Panc1 (cell line): ENCODE data around the gene RASSF4.

Experiments
- SIN3A ChIP-seq: IDR thresholded peaks from 2 replicates; pipeline ENCODE4 v1.6.1; 2012; ENCODE audit warnings: low read depth, mild to moderate bottlenecking, low read length, moderate library complexity, borderline replicate concordance; ENCODE audit not compliant: insufficient read depth
- TF ChIP-seq, protein P1 (sequence below): fragments of 450-650 bp; IDR thresholded peaks from 2 replicates; pipeline ENCODE4 v1.5.1; 2017; ENCODE audit warnings: mild to moderate bottlenecking

DNA sequence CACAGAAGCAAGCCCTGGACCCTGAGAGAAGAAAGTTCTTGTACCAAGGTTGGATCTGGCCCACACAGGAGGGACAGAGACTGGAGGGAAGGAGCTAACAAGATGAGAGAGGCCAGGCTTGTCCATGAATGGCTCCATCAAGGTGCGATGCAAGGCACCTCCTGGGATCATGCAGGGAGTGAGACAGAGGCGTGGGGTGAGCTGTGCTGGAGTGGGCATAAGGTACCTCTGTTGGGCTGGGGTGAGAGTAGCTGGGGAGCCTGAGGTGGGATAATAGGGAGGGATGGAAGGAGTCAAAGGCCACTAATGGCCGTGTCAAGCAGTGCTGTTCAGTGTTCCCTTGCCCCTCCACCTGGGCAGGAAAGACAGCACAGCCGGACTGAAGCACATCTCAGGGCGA, 38.5 kb upstream of the RASSF4 start:
- TF ChIP-seq, protein P1, sequence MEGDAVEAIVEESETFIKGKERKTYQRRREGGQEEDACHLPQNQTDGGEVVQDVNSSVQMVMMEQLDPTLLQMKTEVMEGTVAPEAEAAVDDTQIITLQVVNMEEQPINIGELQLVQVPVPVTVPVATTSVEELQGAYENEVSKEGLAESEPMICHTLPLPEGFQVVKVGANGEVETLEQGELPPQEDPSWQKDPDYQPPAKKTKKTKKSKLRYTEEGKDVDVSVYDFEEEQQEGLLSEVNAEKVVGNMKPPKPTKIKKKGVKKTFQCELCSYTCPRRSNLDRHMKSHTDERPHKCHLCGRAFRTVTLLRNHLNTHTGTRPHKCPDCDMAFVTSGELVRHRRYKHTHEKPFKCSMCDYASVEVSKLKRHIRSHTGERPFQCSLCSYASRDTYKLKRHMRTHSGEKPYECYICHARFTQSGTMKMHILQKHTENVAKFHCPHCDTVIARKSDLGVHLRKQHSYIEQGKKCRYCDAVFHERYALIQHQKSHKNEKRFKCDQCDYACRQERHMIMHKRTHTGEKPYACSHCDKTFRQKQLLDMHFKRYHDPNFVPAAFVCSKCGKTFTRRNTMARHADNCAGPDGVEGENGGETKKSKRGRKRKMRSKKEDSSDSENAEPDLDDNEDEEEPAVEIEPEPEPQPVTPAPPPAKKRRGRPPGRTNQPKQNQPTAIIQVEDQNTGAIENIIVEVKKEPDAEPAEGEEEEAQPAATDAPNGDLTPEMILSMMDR = no peak
- no peak for TF ChIP-seq SIN3A
